K562 (cell line): ENCODE results near the gene PTTG1IP. TPM values are rescaled to one million over a fixed set of nuclear protein-coding genes. Genes with fewer than 3 reads are reported as not detected.

ENCODE experiments used
- ATF1 ChIP-seq, 2 experiments: fragments of 450-650 bp in 1 of 2; IDR thresholded peaks; 2 replicates each; pipeline ENCODE4 v1.6.1; 2016; ENCODE audit warnings: missing compliant biosample characterization in 1 of 2, missing genetic modification characterization in 1 of 2
- CEBPG ChIP-seq, 3 experiments: fragments of 200-800 bp in 1 of 3; sonication (Bioruptor generic) in 1 of 3; sonication (generic) in 1 of 3; formaldehyde crosslinking in 1 of 3; IDR thresholded peaks in 2 of 3; conservative IDR thresholded peaks in 1 of 3; 2 replicates each; pipeline versions ENCODE4 v1.6.1 to v1.8.0; 2016 to 2022; ENCODE audit warnings: missing compliant biosample characterization in 2 of 3, missing genetic modification characterization in 2 of 3, mild to moderate bottlenecking in 1 of 3, missing genetic modification reagents in 1 of 3
- ELF4 ChIP-seq: fragments of 450-650 bp; formaldehyde crosslinking; IDR thresholded peaks from 2 replicates; pipeline ENCODE4 v1.4.0; 2022; ENCODE audit warnings: missing genetic modification characterization
- ETV6 ChIP-seq, 3 experiments: fragments of 150-350 bp in 1 of 3; sonication (generic) in 1 of 3; formaldehyde crosslinking in 1 of 3; IDR thresholded peaks; 2 replicates each; pipeline versions ENCODE4 v1.6.1 to v1.8.0; 2014 to 2022; ENCODE audit warnings: borderline replicate concordance in 2 of 3, low read depth in 2 of 3, antibody characterized with exemption in 1 of 3, low read length in 1 of 3, mild to moderate bottlenecking in 1 of 3, missing genetic modification reagents in 1 of 3
- GATA2 ChIP-seq: sonication (generic); formaldehyde crosslinking; IDR thresholded peaks from 2 replicates; pipeline ENCODE4 v1.4.0; 2020; ENCODE audit warnings: mild to moderate bottlenecking, missing genetic modification reagents
- GATAD2A ChIP-seq: fragments of 450-650 bp; IDR thresholded peaks from 2 replicates; pipeline ENCODE4 v1.6.1; 2017
- GATAD2B ChIP-seq: fragments of 450-650 bp; IDR thresholded peaks from 2 replicates; pipeline ENCODE4 v1.6.1; 2017; ENCODE audit warnings: mild to moderate bottlenecking, borderline replicate concordance
- HMG20B ChIP-seq: fragments of 250-450 bp; sonication (Bioruptor Pico); IDR thresholded peaks from 2 replicates; pipeline ENCODE4 v1.5.0; 2021; ENCODE audit warnings: mild to moderate bottlenecking
- MXI1 ChIP-seq: IDR thresholded peaks from 2 replicates; pipeline ENCODE4 v1.6.1; 2011; ENCODE audit warnings: low read depth, mild to moderate bottlenecking, improper control_type of control experiment, low read length
- NBN ChIP-seq: fragments of 450-650 bp; IDR thresholded peaks from 2 replicates; pipeline ENCODE4 v1.6.1; 2016; ENCODE audit warnings: low read depth, mild to moderate bottlenecking
- NFIX ChIP-seq: fragments of 250-450 bp; sonication (Bioruptor Pico); IDR thresholded peaks from 2 replicates; pipeline ENCODE4 v1.4.0; 2020; ENCODE audit warnings: low read depth, mild to moderate bottlenecking, moderate library complexity
- NRF1 ChIP-seq, 2 experiments: fragments of 450-650 bp; IDR thresholded peaks in 1 of 2; conservative IDR thresholded peaks in 1 of 2; 2 replicates each; pipeline ENCODE4 v1.6.1; 2014; ENCODE audit warnings: mild to moderate bottlenecking in 2 of 2
- PRMT5 ChIP-seq: sonication (generic); formaldehyde crosslinking; IDR thresholded peaks from 2 replicates; pipeline ENCODE4 v1.5.0; 2020; ENCODE audit warnings: missing genetic modification reagents
- RAD21 ChIP-seq, 2 experiments: fragments of 250-450 bp in 1 of 2; fragments of 450-650 bp in 1 of 2; sonication (Bioruptor Pico) in 1 of 2; formaldehyde crosslinking in 1 of 2; IDR thresholded peaks in 1 of 2; conservative IDR thresholded peaks in 1 of 2; 2 replicates each; pipeline versions ENCODE4 v1.4.0 to v1.8.0; 2020 to 2022; ENCODE audit warnings: mild to moderate bottlenecking in 2 of 2, moderate library complexity in 1 of 2
- RBM39 ChIP-seq: fragments of 200-400 bp; formaldehyde crosslinking; optimal IDR thresholded peaks from 2 replicates; pipeline ENCODE3; 2018; ENCODE audit warnings: low read depth, low read length
- RCOR1 ChIP-seq, 2 experiments: IDR thresholded peaks; 2 replicates each; pipeline ENCODE4 v1.6.1; 2012; ENCODE audit warnings: low read depth in 2 of 2, low read length in 2 of 2, borderline replicate concordance in 1 of 2, improper control_type of control experiment in 1 of 2
- polyA plus RNA-seq, 8 experiments: library from polyadenylated mRNA; depleted of rRNA in 4 of 8; stranded (reverse) in 5 of 8; unstranded in 3 of 8; fragments of >200 nt; fragmentation: Nextera tagmentation in 2 of 8; fragmentation: Illumina TruSeq in 1 of 8; extraction: Ambion mirVana in 2 of 8; extraction: Trizol in 1 of 8; gene quantifications; 2 replicates each; pipeline versions ENCODE4 v1.2.1 to v1.2.3, GENCODE V29; 2011 to 2014; ENCODE audit warnings: inconsistent platforms in 1 of 8, missing spikeins in 1 of 8
- total RNA-seq, 7 experiments: library from RNA; depleted of rRNA in 6 of 7; stranded (reverse); fragments of >200 nt in 6 of 7; fragmentation: Illumina TruSeq in 2 of 7; extraction: Trizol in 2 of 7; gene quantifications; 2 replicates each; pipeline versions ENCODE4 v1.2.1 to v1.2.3, GENCODE V29; 2011 to 2021; ENCODE audit warnings: low replicate concordance in 1 of 7
- TF ChIP-seq, protein P1 (sequence below): fragments of 450-650 bp; formaldehyde crosslinking; conservative IDR thresholded peaks from 2 replicates; pipeline ENCODE4 v1.4.0; 2022; ENCODE audit warnings: mild to moderate bottlenecking, missing genetic modification characterization
- TF ChIP-seq, protein P2 (sequence below): IDR thresholded peaks from 2 replicates; pipeline ENCODE4 v1.6.1; 2012; ENCODE audit warnings: low read depth, low read length, improper control_type of control experiment, borderline replicate concordance
- TF ChIP-seq, protein P3 (sequence below): sonication (generic); formaldehyde crosslinking; IDR thresholded peaks from 2 replicates; pipeline ENCODE4 v1.8.1; 2023; ENCODE audit warnings: mild to moderate bottlenecking, missing genetic modification reagents

PTTG1IP gene
- total and polyA plus RNA-seq, 9 of the 15 experiments (the other 6 are each of a cell fraction or from before 2014, with no cell fraction given), result 5.0 to 99.3 (median 82.4) TPM

DNA sequence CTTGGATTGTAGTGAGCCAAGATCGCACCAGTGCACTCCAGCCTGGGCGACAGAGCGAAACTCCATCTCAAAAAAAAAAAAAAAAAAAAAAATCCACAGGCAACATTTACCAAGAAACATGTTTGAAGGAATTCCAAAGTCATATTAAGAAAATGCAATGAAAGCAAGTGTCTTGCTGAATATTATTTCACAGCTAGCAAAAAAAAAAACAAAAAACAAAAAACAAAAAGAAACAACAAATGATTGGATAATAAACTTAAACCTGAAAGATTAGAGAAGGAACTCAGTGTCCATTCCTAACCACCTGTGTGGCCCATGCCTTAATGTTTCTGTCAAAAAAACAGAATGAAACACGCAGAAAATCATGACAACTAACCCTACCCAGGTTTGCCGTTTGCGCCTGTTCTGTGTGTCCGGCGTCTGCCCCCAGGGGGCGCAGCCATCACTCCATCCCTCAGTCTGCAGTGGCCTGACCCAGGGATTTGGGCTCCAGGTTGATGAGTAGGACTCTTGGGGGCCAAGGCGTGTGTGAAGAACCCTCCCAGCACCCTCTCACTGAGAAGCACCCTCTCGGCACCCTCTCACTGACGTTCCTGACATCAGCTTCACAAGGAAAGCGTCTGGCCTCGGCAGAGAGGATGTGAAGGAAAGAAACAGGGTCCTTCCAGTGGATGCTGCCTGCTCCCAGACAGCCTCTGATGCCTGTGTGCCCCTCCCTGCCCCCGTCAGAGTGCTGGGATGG lies 19.2 kb upstream of the PTTG1IP start (continued):
- TF ChIP-seq RBM39 (no peak), PRMT5 (no peak), HMG20B (no peak), GATAD2A (no peak), GATA2 (CRISPR knock-in tag) (no peak), GATAD2B (no peak), RCOR1 (IDR thresholded peaks at IDR 0.05; ENCODE audit: borderline replicate concordance in 1 of 2, low read depth in 2 of 2, low read length in 2 of 2) (peak in 1 of 2 experiments; percentile 63; a peak in 1 of 4 replicates), MXI1 (no peak), NFIX (no peak), NRF1 (conservative IDR thresholded peaks at IDR 0.05 in 1 of 2, IDR thresholded peaks at IDR 0.05 in 1 of 2) (no peak), NBN (peak; percentile 46; the same call in 1 of the 2 replicates), ATF1 (CRISPR knock-in tag; IDR thresholded peaks at IDR 0.05) (no peak), ATF1 (tag; IDR thresholded peaks at IDR 0.05) (no peak), ETV6 (IDR thresholded peaks at IDR 0.05; ENCODE audit: borderline replicate concordance in 1 of 2, low read depth in 2 of 2, low read length in 1 of 2) (no peak), ETV6 (CRISPR knock-in tag; IDR thresholded peaks at IDR 0.05; ENCODE audit: borderline replicate concordance) (no peak), RAD21 (CRISPR knock-in tag; conservative IDR thresholded peaks at IDR 0.05 in 1 of 2, IDR thresholded peaks at IDR 0.05 in 1 of 2) (peak; percentile 54 to 75), ELF4 (CRISPR knock-in tag) (no peak), CEBPG (CRISPR knock-in tag; IDR thresholded peaks at IDR 0.05) (no peak), CEBPG (tag; conservative IDR thresholded peaks at IDR 0.05 in 1 of 2, IDR thresholded peaks at IDR 0.05 in 1 of 2) (no peak)
- TF ChIP-seq, protein P1, sequence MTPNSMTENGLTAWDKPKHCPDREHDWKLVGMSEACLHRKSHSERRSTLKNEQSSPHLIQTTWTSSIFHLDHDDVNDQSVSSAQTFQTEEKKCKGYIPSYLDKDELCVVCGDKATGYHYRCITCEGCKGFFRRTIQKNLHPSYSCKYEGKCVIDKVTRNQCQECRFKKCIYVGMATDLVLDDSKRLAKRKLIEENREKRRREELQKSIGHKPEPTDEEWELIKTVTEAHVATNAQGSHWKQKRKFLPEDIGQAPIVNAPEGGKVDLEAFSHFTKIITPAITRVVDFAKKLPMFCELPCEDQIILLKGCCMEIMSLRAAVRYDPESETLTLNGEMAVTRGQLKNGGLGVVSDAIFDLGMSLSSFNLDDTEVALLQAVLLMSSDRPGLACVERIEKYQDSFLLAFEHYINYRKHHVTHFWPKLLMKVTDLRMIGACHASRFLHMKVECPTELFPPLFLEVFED (CRISPR knock-in tag), result no peak
- TF ChIP-seq, protein P2, sequence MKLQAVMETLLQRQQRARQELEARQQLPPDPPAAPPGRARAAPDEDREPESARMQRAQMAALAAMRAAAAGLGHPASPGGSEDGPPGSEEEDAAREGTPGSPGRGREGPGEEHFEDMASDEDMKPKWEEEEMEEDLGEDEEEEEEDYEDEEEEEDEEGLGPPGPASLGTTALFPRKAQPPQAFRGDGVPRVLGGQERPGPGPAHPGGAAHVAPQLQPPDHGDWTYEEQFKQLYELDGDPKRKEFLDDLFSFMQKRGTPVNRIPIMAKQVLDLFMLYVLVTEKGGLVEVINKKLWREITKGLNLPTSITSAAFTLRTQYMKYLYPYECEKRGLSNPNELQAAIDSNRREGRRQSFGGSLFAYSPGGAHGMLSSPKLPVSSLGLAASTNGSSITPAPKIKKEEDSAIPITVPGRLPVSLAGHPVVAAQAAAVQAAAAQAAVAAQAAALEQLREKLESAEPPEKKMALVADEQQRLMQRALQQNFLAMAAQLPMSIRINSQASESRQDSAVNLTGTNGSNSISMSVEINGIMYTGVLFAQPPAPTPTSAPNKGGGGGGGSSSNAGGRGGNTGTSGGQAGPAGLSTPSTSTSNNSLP, result no peak
- TF ChIP-seq, protein P3, sequence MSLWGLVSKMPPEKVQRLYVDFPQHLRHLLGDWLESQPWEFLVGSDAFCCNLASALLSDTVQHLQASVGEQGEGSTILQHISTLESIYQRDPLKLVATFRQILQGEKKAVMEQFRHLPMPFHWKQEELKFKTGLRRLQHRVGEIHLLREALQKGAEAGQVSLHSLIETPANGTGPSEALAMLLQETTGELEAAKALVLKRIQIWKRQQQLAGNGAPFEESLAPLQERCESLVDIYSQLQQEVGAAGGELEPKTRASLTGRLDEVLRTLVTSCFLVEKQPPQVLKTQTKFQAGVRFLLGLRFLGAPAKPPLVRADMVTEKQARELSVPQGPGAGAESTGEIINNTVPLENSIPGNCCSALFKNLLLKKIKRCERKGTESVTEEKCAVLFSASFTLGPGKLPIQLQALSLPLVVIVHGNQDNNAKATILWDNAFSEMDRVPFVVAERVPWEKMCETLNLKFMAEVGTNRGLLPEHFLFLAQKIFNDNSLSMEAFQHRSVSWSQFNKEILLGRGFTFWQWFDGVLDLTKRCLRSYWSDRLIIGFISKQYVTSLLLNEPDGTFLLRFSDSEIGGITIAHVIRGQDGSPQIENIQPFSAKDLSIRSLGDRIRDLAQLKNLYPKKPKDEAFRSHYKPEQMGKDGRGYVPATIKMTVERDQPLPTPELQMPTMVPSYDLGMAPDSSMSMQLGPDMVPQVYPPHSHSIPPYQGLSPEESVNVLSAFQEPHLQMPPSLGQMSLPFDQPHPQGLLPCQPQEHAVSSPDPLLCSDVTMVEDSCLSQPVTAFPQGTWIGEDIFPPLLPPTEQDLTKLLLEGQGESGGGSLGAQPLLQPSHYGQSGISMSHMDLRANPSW (CRISPR knock-in tag), result no peak
